ENCODE results near the gene TFAP2C.

- TF ChIP-seq CTCF (IDR thresholded peaks at IDR 0.05; ENCODE audit: low read depth, low read length) = no peak
- TF ChIP-seq EZH2phosphoT487 (IDR thresholded peaks at IDR 0.05; ENCODE audit: low read depth) = no peak
Measured at GRCh38 chr20:56589633-56590032, 39.5 kb upstream of the TFAP2C start.
